ENCODE data around the gene TPX2.
A peak's percentile ranks its signal among the peaks of the same experiment; 100 is the strongest.

Gene TPX2

DNA sequence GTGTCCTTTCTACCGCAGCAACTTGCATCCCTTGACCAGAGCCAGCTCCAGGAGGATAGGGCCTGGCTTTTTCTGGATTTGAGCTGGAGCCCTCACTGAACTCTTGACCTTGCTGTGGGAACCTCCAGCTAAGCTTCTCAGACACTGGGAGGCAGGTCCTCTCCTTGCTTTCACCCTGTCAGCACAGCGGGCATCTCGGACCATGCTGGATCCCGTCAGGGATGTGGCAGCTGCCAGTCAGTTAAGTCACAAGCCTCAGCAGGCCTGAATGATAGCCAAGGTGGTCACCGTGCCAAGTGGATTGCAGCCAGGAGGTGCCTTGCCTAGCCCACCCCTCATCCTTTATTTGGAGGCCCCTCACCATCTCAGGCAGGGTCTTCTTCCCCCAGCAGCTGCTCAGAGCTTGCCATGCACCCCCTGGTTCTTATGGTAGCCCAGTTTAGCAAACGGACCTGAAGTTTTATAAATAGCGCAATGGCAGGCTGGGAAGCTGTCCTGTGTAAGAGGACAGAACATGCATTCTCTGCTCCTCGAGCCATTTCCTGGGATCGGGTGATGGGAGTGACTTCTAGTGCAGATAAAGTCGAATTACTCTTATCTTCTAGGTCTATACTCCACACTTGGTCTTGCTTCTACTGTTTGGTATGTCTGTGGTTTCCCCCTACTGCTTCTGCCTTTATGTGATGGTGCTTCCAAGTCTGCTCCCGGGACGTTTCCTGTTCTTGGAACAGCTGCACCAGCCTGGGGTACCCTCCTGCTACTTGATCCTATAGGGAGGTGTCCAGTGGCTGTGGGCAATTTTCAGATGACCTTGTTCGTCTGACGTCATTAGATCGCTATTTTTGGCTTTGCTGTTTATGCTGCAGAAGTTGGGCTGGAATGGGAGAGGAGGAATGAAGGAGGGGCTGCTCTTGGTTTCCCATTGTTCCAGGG, 73.0 kb downstream of the TPX2 start (continued):
- TF ChIP-seq ZSCAN30 (tag by site-specific recombination; IDR thresholded peaks at IDR 0.05) (no peak), ZNF776 (tag by site-specific recombination; IDR thresholded peaks at IDR 0.05; ENCODE audit: borderline replicate concordance) (no peak), ZNF544 (tag by site-specific recombination; IDR thresholded peaks at IDR 0.05) (no peak), SCRT2 (tag by site-specific recombination; IDR thresholded peaks at IDR 0.05) (no peak), ZNF341 (tag by site-specific recombination; IDR thresholded peaks at IDR 0.05; ENCODE audit: low read depth) (peak; percentile 64), KLF9 (tag by site-specific recombination; IDR thresholded peaks at IDR 0.05; ENCODE audit: low read depth) (no peak), ZNF37A (tag by site-specific recombination; IDR thresholded peaks at IDR 0.05) (no peak), PATZ1 (tag by site-specific recombination; IDR thresholded peaks at IDR 0.05) (no peak), OSR2 (tag by site-specific recombination; IDR thresholded peaks at IDR 0.05) (peak; percentile 37), ZNF157 (tag by site-specific recombination; IDR thresholded peaks at IDR 0.05) (no peak), ZNF311 (tag by site-specific recombination; IDR thresholded peaks at IDR 0.05; ENCODE audit: borderline replicate concordance) (no peak), KLF10 (tag by site-specific recombination; IDR thresholded peaks at IDR 0.05) (no peak), SCRT1 (tag by site-specific recombination; IDR thresholded peaks at IDR 0.05; ENCODE audit: borderline replicate concordance) (no peak), IKZF3 (tag by site-specific recombination; IDR thresholded peaks at IDR 0.05) (no peak), ZNF169 (tag by site-specific recombination; IDR thresholded peaks at IDR 0.05) (no peak), YY2 (tag by site-specific recombination; IDR thresholded peaks at IDR 0.05) (no peak), ZNF837 (tag by site-specific recombination; IDR thresholded peaks at IDR 0.05) (no peak), ZNF629 (tag by site-specific recombination; IDR thresholded peaks at IDR 0.05) (peak; percentile 68), ZNF596 (tag by site-specific recombination; IDR thresholded peaks at IDR 0.05) (no peak), ZNF10 (tag by site-specific recombination; IDR thresholded peaks at IDR 0.05) (no peak), ZNF24 (tag by site-specific recombination; IDR thresholded peaks at IDR 0.05) (no peak), ZBTB21 (tag by site-specific recombination; IDR thresholded peaks at IDR 0.05) (0 out of 2 replicates have a peak, but pooled peaks have one; percentile 36)
- TF ChIP-seq, protein P1, sequence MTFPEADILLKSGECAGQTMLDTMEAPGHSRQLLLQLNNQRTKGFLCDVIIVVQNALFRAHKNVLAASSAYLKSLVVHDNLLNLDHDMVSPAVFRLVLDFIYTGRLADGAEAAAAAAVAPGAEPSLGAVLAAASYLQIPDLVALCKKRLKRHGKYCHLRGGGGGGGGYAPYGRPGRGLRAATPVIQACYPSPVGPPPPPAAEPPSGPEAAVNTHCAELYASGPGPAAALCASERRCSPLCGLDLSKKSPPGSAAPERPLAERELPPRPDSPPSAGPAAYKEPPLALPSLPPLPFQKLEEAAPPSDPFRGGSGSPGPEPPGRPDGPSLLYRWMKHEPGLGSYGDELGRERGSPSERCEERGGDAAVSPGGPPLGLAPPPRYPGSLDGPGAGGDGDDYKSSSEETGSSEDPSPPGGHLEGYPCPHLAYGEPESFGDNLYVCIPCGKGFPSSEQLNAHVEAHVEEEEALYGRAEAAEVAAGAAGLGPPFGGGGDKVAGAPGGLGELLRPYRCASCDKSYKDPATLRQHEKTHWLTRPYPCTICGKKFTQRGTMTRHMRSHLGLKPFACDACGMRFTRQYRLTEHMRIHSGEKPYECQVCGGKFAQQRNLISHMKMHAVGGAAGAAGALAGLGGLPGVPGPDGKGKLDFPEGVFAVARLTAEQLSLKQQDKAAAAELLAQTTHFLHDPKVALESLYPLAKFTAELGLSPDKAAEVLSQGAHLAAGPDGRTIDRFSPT (tag by site-specific recombination; IDR thresholded peaks at IDR 0.05) = 0 out of 2 replicates have a peak, but pooled peaks have one; percentile 49
- TF ChIP-seq, protein P2, sequence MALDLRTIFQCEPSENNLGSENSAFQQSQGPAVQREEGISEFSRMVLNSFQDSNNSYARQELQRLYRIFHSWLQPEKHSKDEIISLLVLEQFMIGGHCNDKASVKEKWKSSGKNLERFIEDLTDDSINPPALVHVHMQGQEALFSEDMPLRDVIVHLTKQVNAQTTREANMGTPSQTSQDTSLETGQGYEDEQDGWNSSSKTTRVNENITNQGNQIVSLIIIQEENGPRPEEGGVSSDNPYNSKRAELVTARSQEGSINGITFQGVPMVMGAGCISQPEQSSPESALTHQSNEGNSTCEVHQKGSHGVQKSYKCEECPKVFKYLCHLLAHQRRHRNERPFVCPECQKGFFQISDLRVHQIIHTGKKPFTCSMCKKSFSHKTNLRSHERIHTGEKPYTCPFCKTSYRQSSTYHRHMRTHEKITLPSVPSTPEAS (tag by site-specific recombination; IDR thresholded peaks at IDR 0.05) = no peak
- TF ChIP-seq, protein P3, sequence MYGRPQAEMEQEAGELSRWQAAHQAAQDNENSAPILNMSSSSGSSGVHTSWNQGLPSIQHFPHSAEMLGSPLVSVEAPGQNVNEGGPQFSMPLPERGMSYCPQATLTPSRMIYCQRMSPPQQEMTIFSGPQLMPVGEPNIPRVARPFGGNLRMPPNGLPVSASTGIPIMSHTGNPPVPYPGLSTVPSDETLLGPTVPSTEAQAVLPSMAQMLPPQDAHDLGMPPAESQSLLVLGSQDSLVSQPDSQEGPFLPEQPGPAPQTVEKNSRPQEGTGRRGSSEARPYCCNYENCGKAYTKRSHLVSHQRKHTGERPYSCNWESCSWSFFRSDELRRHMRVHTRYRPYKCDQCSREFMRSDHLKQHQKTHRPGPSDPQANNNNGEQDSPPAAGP (tag by site-specific recombination; IDR thresholded peaks at IDR 0.05) = peak; percentile 84
- TF ChIP-seq, protein P4, sequence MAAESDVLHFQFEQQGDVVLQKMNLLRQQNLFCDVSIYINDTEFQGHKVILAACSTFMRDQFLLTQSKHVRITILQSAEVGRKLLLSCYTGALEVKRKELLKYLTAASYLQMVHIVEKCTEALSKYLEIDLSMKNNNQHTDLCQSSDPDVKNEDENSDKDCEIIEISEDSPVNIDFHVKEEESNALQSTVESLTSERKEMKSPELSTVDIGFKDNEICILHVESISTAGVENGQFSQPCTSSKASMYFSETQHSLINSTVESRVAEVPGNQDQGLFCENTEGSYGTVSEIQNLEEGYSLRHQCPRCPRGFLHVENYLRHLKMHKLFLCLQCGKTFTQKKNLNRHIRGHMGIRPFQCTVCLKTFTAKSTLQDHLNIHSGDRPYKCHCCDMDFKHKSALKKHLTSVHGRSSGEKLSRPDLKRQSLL (tag by site-specific recombination; IDR thresholded peaks at IDR 0.05) = no peak
- TF ChIP-seq, protein P5, sequence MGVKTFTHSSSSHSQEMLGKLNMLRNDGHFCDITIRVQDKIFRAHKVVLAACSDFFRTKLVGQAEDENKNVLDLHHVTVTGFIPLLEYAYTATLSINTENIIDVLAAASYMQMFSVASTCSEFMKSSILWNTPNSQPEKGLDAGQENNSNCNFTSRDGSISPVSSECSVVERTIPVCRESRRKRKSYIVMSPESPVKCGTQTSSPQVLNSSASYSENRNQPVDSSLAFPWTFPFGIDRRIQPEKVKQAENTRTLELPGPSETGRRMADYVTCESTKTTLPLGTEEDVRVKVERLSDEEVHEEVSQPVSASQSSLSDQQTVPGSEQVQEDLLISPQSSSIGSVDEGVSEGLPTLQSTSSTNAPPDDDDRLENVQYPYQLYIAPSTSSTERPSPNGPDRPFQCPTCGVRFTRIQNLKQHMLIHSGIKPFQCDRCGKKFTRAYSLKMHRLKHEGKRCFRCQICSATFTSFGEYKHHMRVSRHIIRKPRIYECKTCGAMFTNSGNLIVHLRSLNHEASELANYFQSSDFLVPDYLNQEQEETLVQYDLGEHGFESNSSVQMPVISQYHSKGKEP (tag by site-specific recombination; IDR thresholded peaks at IDR 0.05) = no peak
- TF ChIP-seq, protein P6, sequence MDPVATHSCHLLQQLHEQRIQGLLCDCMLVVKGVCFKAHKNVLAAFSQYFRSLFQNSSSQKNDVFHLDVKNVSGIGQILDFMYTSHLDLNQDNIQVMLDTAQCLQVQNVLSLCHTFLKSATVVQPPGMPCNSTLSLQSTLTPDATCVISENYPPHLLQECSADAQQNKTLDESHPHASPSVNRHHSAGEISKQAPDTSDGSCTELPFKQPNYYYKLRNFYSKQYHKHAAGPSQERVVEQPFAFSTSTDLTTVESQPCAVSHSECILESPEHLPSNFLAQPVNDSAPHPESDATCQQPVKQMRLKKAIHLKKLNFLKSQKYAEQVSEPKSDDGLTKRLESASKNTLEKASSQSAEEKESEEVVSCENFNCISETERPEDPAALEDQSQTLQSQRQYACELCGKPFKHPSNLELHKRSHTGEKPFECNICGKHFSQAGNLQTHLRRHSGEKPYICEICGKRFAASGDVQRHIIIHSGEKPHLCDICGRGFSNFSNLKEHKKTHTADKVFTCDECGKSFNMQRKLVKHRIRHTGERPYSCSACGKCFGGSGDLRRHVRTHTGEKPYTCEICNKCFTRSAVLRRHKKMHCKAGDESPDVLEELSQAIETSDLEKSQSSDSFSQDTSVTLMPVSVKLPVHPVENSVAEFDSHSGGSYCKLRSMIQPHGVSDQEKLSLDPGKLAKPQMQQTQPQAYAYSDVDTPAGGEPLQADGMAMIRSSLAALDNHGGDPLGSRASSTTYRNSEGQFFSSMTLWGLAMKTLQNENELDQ (tag by site-specific recombination; IDR thresholded peaks at IDR 0.05; ENCODE audit: low read depth) = no peak
